ENCODE measurements around the gene NRG3. TPM values are rescaled to one million over a fixed set of nuclear protein-coding genes. Genes with fewer than 3 reads are reported as not detected.

NRG3 gene
- total and polyA plus RNA-seq, 3 donors from 2014 or later = 2.7 to 3.9 (median 2.7) TPM

DNA sequence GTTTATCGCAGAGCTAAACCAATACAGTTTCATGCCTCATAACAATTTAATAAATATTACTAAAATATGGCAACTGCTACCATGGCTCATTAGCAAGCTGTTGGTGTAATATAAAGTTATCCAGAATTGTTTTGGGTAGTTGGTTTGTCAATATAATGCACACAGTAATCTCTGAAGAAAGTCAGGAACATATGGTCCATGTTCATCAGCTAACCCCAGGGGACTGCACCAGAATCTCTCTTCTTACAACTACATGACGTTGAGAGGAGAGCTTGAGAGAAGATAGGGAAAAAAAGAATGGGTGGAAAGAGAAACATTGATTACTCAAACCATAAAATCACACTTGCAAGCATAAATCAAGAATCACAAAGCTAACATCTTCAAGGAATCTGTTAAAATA lies 333.7 kb downstream of the NRG3 start:
- Histone ChIP-seq H3K4me3 (no peak overlapping the region), H3K9me3 (no peaks in the 10 kb centered on the region), H3K36me3 (ENCODE audit: low read depth, missing control alignments) (no peaks in the 10 kb centered on the region), H3K27ac (no peak overlapping the region), H3K4me1 (no peaks in the 10 kb centered on the region), H3K27me3 (no peaks in the 10 kb centered on the region)
- intact Hi-C loops (cut with DNase I; ENCODE audit: low total_unique reads) = no loop called here
- TF ChIP-seq POLR2A (IDR thresholded peaks at IDR 0.05) = no peak
- TF ChIP-seq, protein P1, sequence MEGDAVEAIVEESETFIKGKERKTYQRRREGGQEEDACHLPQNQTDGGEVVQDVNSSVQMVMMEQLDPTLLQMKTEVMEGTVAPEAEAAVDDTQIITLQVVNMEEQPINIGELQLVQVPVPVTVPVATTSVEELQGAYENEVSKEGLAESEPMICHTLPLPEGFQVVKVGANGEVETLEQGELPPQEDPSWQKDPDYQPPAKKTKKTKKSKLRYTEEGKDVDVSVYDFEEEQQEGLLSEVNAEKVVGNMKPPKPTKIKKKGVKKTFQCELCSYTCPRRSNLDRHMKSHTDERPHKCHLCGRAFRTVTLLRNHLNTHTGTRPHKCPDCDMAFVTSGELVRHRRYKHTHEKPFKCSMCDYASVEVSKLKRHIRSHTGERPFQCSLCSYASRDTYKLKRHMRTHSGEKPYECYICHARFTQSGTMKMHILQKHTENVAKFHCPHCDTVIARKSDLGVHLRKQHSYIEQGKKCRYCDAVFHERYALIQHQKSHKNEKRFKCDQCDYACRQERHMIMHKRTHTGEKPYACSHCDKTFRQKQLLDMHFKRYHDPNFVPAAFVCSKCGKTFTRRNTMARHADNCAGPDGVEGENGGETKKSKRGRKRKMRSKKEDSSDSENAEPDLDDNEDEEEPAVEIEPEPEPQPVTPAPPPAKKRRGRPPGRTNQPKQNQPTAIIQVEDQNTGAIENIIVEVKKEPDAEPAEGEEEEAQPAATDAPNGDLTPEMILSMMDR (IDR thresholded peaks at IDR 0.05) = no peak
- no peak for DNase-seq
- WGBS, 2 donors = 79 to 86% methylated on average over 2 of the region's 2 CpGs

GRCh38 chr10:82210331-82210730 lies 335.3 kb downstream of the NRG3 start:
- no peak for DNase-seq
- intact Hi-C loops (cut with DNase I; ENCODE audit: low total_unique reads) = no loop called here
- H3K4me1 ChIP-seq = no peaks in the 10 kb centered on the region
- TF ChIP-seq, protein P1 (IDR thresholded peaks at IDR 0.05) = no peak
- no peak for TF ChIP-seq POLR2A (IDR thresholded peaks at IDR 0.05)
- no peak overlapping the region for H3K4me3 ChIP-seq
- H3K9me3 ChIP-seq = no peaks in the 10 kb centered on the region
- H3K27ac ChIP-seq = no peak overlapping the region
- WGBS, 2 donors = 80 to 82% methylated on average over 2 of the region's 2 CpGs
- no peaks in the 10 kb centered on the region for H3K27me3 ChIP-seq
- H3K36me3 ChIP-seq (ENCODE audit: low read depth, missing control alignments) = no peaks in the 10 kb centered on the region

DNA sequence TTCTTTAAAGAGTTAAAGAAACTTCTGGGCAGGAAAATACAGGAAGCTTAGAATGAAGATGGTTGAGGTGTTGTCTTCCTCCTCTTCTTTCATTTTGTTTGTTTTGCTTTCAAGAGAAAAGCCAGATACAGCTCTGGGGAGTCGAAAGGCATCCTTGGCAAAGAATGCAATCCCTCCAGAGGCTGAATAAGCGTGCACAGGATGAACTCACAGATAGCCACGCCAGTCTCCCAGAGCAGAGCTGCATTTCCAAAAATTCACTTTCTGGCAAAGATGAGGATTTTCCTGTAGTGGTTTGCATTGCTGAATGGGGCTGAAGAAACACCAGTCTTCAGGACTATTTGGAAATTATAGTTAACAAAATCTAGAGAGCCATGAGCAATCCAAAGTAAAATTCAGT lies 336.4 kb downstream of the NRG3 start:
- H3K4me3 ChIP-seq = no peak overlapping the region
- intact Hi-C loops (cut with DNase I; ENCODE audit: low total_unique reads) = no loop called here
- no peaks in the 10 kb centered on the region for H3K27me3 ChIP-seq
- no peak for DNase-seq
- WGBS, 2 donors = 11 to 30% methylated on average over 3 of the region's 3 CpGs
- H3K36me3 ChIP-seq (ENCODE audit: low read depth, missing control alignments) = no peaks in the 10 kb centered on the region
- TF ChIP-seq POLR2A (IDR thresholded peaks at IDR 0.05) = no peak
- TF ChIP-seq, protein P1 (IDR thresholded peaks at IDR 0.05) = no peak
- H3K27ac ChIP-seq = no peak overlapping the region
- H3K4me1 ChIP-seq = no peaks in the 10 kb centered on the region
- H3K9me3 ChIP-seq = no peaks in the 10 kb centered on the region

DNA sequence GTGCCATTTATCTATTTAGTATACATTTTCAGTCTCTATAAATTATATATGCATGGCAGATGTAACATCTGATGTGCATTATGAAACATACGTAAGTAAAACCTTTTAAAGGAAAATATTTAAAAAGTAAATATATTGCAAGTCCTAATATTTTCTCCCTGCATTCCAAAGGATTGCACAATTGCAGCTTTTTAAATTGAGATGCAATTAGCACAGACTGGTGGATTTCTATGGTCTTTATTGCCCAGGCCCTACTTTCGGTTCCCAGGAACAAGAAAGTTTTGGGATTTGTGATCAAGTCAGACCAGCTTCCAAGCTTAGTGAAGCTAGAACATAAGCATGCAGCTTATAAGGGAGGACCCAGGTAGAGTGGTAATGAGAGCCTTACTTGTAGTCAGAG lies 337.8 kb downstream of the NRG3 start:
- intact Hi-C loops (cut with DNase I; ENCODE audit: low total_unique reads) = no loop called here
- Histone ChIP-seq H3K27ac (no peak overlapping the region), H3K4me3 (no peak overlapping the region), H3K36me3 (ENCODE audit: low read depth, missing control alignments) (no peaks in the 10 kb centered on the region), H3K27me3 (no peaks in the 10 kb centered on the region), H3K9me3 (no peaks in the 10 kb centered on the region), H3K4me1 (no peaks in the 10 kb centered on the region)
- no peak for TF ChIP-seq POLR2A (IDR thresholded peaks at IDR 0.05)
- TF ChIP-seq, protein P1 (IDR thresholded peaks at IDR 0.05) = no peak
- no peak for DNase-seq
- WGBS, 2 donors = 44 to 78% methylated on average over 2 of the region's 2 CpGs

DNA sequence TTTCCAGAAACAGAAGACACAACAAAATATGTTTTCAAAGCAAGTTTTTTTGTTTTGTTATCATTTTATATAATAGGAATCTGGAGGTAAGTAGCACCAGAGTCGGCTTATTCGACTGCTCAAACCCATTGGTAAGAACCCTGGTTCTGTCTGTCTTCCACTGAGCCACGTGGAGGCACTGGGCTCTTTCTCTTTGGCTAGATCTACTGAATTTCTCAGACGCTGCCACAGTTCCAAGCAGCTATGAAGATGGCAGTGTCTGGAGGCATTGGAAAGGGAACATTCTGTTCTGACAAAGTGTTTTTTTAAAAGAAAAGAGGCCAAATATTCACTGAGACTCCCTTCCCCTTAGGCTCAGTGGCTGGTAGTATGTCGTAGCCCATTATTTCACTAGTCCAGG lies 338.8 kb downstream of the NRG3 start:
- 59 to 68% methylated on average over 5 of the region's 5 CpGs for WGBS, 2 donors
- TF ChIP-seq, protein P1 (IDR thresholded peaks at IDR 0.05) = no peak
- TF ChIP-seq POLR2A (IDR thresholded peaks at IDR 0.05) = no peak
- intact Hi-C loops (cut with DNase I; ENCODE audit: low total_unique reads) = no loop called here
- no peaks in the 10 kb centered on the region for H3K27me3 ChIP-seq
- no peak overlapping the region for H3K4me3 ChIP-seq
- H3K27ac ChIP-seq = no peak overlapping the region
- H3K9me3 ChIP-seq = no peaks in the 10 kb centered on the region
- H3K36me3 ChIP-seq (ENCODE audit: low read depth, missing control alignments) = no peaks in the 10 kb centered on the region
- DNase-seq = no peak
- no peaks in the 10 kb centered on the region for H3K4me1 ChIP-seq

All from testis (tissue), 3 donors.